Neural cell (in vitro differentiated cells): ENCODE results near the gene NFE2L1.

Experiments used
- CTCF ChIP-seq: fragments of 450-650 bp; IDR thresholded peaks from 2 replicates; pipeline ENCODE4 v1.5.1; 2014; ENCODE audit warnings: antibody characterized with exemption, mild to moderate bottlenecking, moderate library complexity; ENCODE audit not compliant: poor library complexity, severe bottlenecking
- EP300 ChIP-seq: fragments of 450-650 bp; conservative IDR thresholded peaks from 2 replicates; pipeline ENCODE4 v1.6.1; 2014; ENCODE audit warnings: antibody characterized with exemption, mild to moderate bottlenecking, moderate library complexity; ENCODE audit not compliant: poor library complexity, severe bottlenecking
- EZH2 ChIP-seq: fragments of 200-600, 300-800 bp; shearing (Covaris generic), sonication (generic); IDR thresholded peaks from 2 replicates; pipeline ENCODE4 v1.6.1; 2014; ENCODE audit warnings: antibody characterized with exemption, low read length, borderline replicate concordance, mild to moderate bottlenecking; ENCODE audit not compliant: insufficient read depth, poor library complexity, severe bottlenecking
- MXI1 ChIP-seq: fragments of 450-650 bp; conservative IDR thresholded peaks from 2 replicates; pipeline ENCODE4 v1.6.1; 2014; ENCODE audit warnings: antibody characterized with exemption, mild to moderate bottlenecking; ENCODE audit not compliant: poor library complexity, severe bottlenecking
- POLR2AphosphoS5 ChIP-seq: IDR thresholded peaks from 2 replicates; pipeline ENCODE4 v1.6.1; 2012
- RAD21 ChIP-seq: fragments of 450-650 bp; conservative IDR thresholded peaks from 2 replicates; pipeline ENCODE4 v1.6.1; 2014; ENCODE audit warnings: antibody characterized with exemption, mild to moderate bottlenecking, moderate library complexity
- REST ChIP-seq: IDR thresholded peaks from 2 replicates; pipeline ENCODE4 v1.6.1; 2012; ENCODE audit warnings: borderline replicate concordance
- SMC3 ChIP-seq: fragments of 450-650 bp; conservative IDR thresholded peaks from 2 replicates; pipeline ENCODE4 v1.6.1; 2014; ENCODE audit warnings: antibody characterized with exemption, mild to moderate bottlenecking, moderate library complexity; ENCODE audit not compliant: poor library complexity
- TAF1 ChIP-seq: IDR thresholded peaks from 2 replicates; pipeline ENCODE4 v1.6.1; 2012; ENCODE audit warnings: low read depth

- TF ChIP-seq RAD21, result no peak
- TF ChIP-seq EZH2, result no peak
- no peak for TF ChIP-seq REST
- peak; percentile 26 for TF ChIP-seq CTCF
- no peak for TF ChIP-seq SMC3
- peak; percentile 41 for TF ChIP-seq POLR2AphosphoS5
- peak; percentile 81 for TF ChIP-seq MXI1
- TF ChIP-seq TAF1, result no peak
- TF ChIP-seq EP300, result peak; percentile 55
Observed at GRCh38 chr17:48012151-48012520, 36.0 kb upstream of the NFE2L1 start.
